ENCODE measurements around the gene ZFP14. TPM values are rescaled to one million over a fixed set of nuclear protein-coding genes. Genes with fewer than 3 reads are reported as not detected.

The ZFP14 gene
- total RNA-seq, 1 donor from 2014 or later: 6.6 TPM

DNA sequence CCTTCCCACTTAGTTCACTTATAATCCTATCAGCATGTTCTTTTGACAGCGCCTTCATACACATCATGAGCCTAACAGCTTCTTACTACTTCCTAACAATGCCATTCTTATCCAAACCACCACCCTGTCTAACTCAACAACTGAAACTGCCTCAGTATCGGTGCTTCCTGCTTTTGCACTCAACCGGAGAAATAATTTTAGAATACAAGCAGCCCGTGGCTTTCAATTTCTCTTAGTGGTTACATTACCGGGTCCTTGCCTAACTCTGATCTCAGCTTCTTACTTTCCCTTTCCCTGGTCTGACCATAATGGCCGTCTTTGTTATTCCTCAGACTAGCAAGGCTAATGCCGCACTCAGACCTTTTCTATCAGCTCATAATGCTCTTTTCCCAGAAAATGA, 22.5 kb upstream of the ZFP14 start:
- no peak overlapping the region for H3K27ac Mint-ChIP-seq (ENCODE audit: unreplicated experiment)
- H3K36me3 Mint-ChIP-seq (ENCODE audit: unreplicated experiment): peaks cover 83% of the 10 kb centered on the region
- H3K4me3 Mint-ChIP-seq (ENCODE audit: unreplicated experiment): no peak overlapping the region
- H3K27me3 Mint-ChIP-seq (ENCODE audit: unreplicated experiment): no peaks in the 10 kb centered on the region
- DNase-seq (ENCODE audit: extremely low spot score, unreplicated experiment): no peak
- no peaks in the 10 kb centered on the region for H3K4me1 Mint-ChIP-seq (ENCODE audit: unreplicated experiment)
- H3K9me3 Mint-ChIP-seq (ENCODE audit: unreplicated experiment): peaks cover 38% of the 10 kb centered on the region
- TF ChIP-seq, protein P1, sequence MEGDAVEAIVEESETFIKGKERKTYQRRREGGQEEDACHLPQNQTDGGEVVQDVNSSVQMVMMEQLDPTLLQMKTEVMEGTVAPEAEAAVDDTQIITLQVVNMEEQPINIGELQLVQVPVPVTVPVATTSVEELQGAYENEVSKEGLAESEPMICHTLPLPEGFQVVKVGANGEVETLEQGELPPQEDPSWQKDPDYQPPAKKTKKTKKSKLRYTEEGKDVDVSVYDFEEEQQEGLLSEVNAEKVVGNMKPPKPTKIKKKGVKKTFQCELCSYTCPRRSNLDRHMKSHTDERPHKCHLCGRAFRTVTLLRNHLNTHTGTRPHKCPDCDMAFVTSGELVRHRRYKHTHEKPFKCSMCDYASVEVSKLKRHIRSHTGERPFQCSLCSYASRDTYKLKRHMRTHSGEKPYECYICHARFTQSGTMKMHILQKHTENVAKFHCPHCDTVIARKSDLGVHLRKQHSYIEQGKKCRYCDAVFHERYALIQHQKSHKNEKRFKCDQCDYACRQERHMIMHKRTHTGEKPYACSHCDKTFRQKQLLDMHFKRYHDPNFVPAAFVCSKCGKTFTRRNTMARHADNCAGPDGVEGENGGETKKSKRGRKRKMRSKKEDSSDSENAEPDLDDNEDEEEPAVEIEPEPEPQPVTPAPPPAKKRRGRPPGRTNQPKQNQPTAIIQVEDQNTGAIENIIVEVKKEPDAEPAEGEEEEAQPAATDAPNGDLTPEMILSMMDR (IDR thresholded peaks at IDR 0.05): no peak

DNA sequence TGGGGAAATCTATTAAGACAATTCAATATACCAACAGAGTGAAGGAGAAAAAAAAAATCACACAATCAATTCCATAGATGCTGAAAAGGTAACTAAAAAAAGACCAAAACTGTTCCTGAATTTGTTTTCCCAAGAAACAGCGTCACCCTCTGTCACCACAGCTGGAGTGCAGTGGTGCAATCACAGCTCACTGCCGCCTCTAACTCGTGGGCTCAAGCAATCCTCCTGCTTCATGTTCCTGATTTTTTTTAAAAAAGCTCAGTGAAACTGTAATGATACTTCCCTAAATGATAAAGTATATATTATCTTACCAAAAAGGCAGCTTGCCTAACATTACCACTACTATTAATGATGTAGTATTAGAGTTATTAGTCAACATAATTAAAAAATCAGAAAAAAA, 19.6 kb upstream of the ZFP14 start:
- TF ChIP-seq, protein P1 (IDR thresholded peaks at IDR 0.05): no peak
- no peak overlapping the region for H3K27ac Mint-ChIP-seq (ENCODE audit: unreplicated experiment)
- H3K9me3 Mint-ChIP-seq (ENCODE audit: unreplicated experiment): peaks cover 40% of the 10 kb centered on the region
- H3K4me3 Mint-ChIP-seq (ENCODE audit: unreplicated experiment): no peak overlapping the region
- no peaks in the 10 kb centered on the region for H3K4me1 Mint-ChIP-seq (ENCODE audit: unreplicated experiment)
- no peak for DNase-seq (ENCODE audit: extremely low spot score, unreplicated experiment)
- H3K27me3 Mint-ChIP-seq (ENCODE audit: unreplicated experiment): no peaks in the 10 kb centered on the region
- H3K36me3 Mint-ChIP-seq (ENCODE audit: unreplicated experiment): peaks cover 76% of the 10 kb centered on the region

DNA sequence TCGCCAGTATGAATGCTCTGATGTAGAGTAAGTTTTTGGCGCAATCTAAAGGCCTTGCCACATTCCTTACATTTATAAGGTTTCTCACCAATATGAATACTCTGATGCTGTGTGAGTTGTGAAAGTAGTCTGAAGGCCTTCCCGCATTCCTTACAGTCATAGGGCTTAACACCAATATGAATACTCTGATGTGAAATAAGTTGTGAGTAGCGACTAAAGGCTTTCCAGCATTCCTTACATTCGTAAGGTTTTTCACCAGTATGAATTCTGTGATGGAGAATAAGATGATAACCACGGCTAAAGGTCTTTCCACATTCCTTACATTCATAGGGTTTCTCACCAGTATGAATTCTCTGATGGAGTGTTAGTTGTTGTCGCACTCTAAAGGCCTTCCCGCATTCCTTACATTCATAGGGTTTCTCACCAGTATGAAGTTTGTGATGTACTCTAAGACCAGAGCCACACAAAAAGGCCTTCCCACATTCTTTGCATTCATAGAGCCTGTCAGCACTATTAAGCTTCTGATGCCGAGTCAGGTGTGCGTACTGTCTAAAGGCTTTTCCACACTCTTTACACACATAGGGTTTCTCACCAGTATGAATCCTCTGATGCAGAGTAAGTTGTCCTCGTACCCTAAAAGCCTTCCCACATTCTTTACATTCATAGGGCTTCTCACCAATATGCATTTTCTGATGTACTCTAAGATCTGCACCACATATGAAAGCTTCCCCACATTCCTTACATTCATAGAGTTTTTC, 14.1 kb upstream of the ZFP14 start:
- Mint-ChIP-seq H3K4me1 (ENCODE audit: unreplicated experiment) (no peaks in the 10 kb centered on the region), H3K9me3 (ENCODE audit: unreplicated experiment) (peaks cover 35% of the 10 kb centered on the region)

DNA sequence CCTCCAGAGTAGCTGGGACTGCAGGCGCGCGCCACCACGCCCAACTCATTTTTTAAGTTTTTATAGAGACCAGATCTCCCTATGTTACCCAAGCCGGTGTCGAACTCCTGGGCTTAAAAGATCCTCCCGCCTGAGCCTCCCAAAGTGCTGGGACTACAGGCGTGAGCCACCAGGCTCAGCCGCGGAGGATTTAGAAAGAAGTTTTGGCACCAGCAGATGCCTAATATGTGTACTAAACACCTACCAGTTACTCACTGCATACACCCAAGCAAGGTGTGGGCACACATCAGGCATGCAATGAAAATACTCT, 464 bp upstream of the ZFP14 start:
- DNase-seq (ENCODE audit: extremely low spot score, unreplicated experiment): no peak
- TF ChIP-seq, protein P1 (IDR thresholded peaks at IDR 0.05): no peak
- Mint-ChIP-seq H3K36me3 (ENCODE audit: unreplicated experiment) (peaks cover 3% of the 10 kb centered on the region), H3K4me1 (ENCODE audit: unreplicated experiment) (peaks cover 10% of the 10 kb centered on the region), H3K27ac (ENCODE audit: unreplicated experiment) (peak overlapping the region; percentile 47), H3K4me3 (ENCODE audit: unreplicated experiment) (peak overlapping the region; percentile 83), H3K9me3 (ENCODE audit: unreplicated experiment) (no peaks in the 10 kb centered on the region), H3K27me3 (ENCODE audit: unreplicated experiment) (no peaks in the 10 kb centered on the region)

More for the DNA sequence above, 14.1 kb upstream of the ZFP14 start:
- DNase-seq (ENCODE audit: extremely low spot score, unreplicated experiment): no peak
- Mint-ChIP-seq H3K36me3 (ENCODE audit: unreplicated experiment) (peaks cover 63% of the 10 kb centered on the region), H3K4me3 (ENCODE audit: unreplicated experiment) (no peak overlapping the region), H3K27ac (ENCODE audit: unreplicated experiment) (no peak overlapping the region), H3K27me3 (ENCODE audit: unreplicated experiment) (no peaks in the 10 kb centered on the region)
- TF ChIP-seq, protein P1 (IDR thresholded peaks at IDR 0.05): no peak

DNA sequence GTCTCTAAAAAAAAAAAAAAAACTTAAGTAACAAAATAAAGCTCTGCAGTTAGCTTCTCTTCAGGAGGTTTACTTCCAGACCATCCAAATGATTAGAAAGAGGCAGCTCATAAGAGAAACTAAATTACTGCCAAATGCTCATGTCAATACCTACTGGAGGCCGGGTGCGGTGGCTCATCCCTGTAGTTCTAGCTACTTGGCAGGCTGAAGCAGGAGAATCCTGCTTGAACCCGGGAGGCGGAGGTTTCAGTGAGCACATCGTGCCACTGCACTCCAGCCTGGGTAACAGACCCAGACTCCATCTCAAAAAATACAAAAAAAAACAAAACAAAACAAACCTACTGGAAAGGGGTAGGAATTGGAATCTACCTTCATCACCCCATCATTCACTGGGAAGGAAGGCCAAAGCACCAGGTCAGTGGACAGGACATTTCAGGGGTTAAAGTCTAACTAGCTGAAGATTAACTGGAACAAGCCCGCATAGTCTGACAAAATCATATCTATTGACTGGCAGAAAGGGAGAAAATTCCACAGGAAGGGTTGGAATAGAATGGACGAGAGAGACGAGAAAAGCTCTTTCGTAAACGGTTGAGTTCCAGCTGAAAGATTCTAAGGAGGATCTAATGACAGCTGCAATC, 1.3 kb downstream of the ZFP14 start:
- Mint-ChIP-seq H3K27ac (ENCODE audit: unreplicated experiment) (peak overlapping the region; percentile 92), H3K4me3 (ENCODE audit: unreplicated experiment) (peak overlapping the region; percentile 83), H3K4me1 (ENCODE audit: unreplicated experiment) (peaks cover 10% of the 10 kb centered on the region), H3K27me3 (ENCODE audit: unreplicated experiment) (no peaks in the 10 kb centered on the region), H3K9me3 (ENCODE audit: unreplicated experiment) (peaks cover 1% of the 10 kb centered on the region), H3K36me3 (ENCODE audit: unreplicated experiment) (peaks cover 12% of the 10 kb centered on the region)
- no peak for DNase-seq (ENCODE audit: extremely low spot score, unreplicated experiment)
- TF ChIP-seq, protein P1 (IDR thresholded peaks at IDR 0.05): no peak

All from osteocyte (in vitro differentiated cells).